ENCODE data around the gene B9D2.

DNA sequence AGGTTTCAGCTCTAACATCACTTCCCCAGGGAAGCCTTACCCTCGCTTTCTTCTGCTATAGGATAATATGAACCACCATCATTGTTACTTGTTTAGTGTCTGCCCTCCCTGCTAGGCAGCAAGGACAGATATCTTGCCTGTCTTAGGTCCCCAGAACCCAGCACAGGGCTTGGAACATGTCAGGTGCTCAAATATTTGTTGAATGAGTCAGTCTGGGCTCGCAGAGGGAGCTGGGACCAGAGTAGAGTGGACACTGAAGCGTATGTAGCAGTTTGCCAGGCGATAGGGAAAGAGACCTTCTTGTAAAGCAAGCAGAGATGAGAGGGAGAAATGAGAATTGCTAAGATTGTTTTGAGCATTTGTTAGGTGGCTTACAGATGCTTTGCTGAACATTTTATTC, 45.3 kb upstream of the B9D2 start:
- TF ChIP-seq, protein P1, sequence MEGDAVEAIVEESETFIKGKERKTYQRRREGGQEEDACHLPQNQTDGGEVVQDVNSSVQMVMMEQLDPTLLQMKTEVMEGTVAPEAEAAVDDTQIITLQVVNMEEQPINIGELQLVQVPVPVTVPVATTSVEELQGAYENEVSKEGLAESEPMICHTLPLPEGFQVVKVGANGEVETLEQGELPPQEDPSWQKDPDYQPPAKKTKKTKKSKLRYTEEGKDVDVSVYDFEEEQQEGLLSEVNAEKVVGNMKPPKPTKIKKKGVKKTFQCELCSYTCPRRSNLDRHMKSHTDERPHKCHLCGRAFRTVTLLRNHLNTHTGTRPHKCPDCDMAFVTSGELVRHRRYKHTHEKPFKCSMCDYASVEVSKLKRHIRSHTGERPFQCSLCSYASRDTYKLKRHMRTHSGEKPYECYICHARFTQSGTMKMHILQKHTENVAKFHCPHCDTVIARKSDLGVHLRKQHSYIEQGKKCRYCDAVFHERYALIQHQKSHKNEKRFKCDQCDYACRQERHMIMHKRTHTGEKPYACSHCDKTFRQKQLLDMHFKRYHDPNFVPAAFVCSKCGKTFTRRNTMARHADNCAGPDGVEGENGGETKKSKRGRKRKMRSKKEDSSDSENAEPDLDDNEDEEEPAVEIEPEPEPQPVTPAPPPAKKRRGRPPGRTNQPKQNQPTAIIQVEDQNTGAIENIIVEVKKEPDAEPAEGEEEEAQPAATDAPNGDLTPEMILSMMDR (IDR thresholded peaks at IDR 0.05), result no peak
- TF ChIP-seq TAF1 (IDR thresholded peaks at IDR 0.05; ENCODE audit: borderline replicate concordance, low read depth, low read length) (no peak), POLR2AphosphoS5 (IDR thresholded peaks at IDR 0.05; ENCODE audit: low read depth, low read length) (no peak), SMC3 (IDR thresholded peaks at IDR 0.05; ENCODE audit: low read depth, low read length) (no peak), SIN3A (IDR thresholded peaks at IDR 0.05; ENCODE audit: borderline replicate concordance, low read depth, low read length) (no peak)
- TF ChIP-seq, protein P2, sequence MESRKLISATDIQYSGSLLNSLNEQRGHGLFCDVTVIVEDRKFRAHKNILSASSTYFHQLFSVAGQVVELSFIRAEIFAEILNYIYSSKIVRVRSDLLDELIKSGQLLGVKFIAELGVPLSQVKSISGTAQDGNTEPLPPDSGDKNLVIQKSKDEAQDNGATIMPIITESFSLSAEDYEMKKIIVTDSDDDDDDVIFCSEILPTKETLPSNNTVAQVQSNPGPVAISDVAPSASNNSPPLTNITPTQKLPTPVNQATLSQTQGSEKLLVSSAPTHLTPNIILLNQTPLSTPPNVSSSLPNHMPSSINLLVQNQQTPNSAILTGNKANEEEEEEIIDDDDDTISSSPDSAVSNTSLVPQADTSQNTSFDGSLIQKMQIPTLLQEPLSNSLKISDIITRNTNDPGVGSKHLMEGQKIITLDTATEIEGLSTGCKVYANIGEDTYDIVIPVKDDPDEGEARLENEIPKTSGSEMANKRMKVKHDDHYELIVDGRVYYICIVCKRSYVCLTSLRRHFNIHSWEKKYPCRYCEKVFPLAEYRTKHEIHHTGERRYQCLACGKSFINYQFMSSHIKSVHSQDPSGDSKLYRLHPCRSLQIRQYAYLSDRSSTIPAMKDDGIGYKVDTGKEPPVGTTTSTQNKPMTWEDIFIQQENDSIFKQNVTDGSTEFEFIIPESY (IDR thresholded peaks at IDR 0.05; ENCODE audit: borderline replicate concordance, low read depth), result no peak
- TF ChIP-seq, protein P3, sequence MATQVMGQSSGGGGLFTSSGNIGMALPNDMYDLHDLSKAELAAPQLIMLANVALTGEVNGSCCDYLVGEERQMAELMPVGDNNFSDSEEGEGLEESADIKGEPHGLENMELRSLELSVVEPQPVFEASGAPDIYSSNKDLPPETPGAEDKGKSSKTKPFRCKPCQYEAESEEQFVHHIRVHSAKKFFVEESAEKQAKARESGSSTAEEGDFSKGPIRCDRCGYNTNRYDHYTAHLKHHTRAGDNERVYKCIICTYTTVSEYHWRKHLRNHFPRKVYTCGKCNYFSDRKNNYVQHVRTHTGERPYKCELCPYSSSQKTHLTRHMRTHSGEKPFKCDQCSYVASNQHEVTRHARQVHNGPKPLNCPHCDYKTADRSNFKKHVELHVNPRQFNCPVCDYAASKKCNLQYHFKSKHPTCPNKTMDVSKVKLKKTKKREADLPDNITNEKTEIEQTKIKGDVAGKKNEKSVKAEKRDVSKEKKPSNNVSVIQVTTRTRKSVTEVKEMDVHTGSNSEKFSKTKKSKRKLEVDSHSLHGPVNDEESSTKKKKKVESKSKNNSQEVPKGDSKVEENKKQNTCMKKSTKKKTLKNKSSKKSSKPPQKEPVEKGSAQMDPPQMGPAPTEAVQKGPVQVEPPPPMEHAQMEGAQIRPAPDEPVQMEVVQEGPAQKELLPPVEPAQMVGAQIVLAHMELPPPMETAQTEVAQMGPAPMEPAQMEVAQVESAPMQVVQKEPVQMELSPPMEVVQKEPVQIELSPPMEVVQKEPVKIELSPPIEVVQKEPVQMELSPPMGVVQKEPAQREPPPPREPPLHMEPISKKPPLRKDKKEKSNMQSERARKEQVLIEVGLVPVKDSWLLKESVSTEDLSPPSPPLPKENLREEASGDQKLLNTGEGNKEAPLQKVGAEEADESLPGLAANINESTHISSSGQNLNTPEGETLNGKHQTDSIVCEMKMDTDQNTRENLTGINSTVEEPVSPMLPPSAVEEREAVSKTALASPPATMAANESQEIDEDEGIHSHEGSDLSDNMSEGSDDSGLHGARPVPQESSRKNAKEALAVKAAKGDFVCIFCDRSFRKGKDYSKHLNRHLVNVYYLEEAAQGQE (IDR thresholded peaks at IDR 0.05; ENCODE audit: low read depth, low read length), result no peak

All from SK-N-SH (cell line).